ENCODE data around the gene CCDC192.

The CCDC192 gene, protein sequence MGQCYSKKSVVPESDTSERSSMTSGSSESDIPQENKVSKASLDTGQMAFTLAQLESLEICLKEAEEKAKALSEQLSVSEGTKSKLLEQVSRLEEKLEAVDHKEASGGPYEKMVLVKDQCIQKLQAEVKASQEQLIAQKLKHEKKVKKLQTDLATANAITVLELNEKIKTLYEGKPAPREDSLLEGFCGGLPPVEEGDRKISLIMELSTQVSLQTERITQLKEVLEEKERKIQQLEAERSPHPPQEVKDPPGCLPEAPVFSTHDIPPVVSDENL

DNA sequence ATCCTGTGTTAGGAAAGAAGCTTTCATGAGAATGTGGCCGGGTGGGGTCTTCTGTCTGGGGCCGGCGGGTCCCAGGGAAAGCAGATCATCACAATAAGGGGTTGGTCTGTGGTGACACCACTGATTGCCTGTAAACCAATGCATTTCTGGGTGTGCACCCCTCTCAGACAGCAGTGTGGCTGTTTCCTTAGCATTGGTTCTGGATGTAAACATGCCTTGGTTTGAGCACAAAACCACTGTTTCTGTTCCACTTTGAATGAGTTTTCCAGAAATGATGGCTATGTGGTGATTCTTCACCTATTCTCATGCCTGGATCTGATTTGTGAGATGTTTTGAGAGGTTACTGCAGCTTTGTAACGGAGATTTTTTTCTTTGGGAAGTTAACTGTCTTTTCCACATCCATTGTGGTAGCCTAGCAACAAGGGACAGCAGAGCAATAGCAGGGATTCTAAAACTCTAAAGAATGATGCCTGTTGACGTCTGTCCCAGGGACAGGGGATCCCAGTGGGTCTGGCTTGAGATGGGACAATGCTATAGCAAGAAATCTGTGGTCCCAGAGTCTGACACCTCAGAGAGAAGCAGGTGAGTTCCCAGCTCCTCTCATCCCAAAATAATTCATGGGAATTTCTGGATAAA, at the start of gene CCDC192:
Gene CCDC192, plus strand, starts transcription at position 466 of the 636 bp plus-strand sequence. Its CDS starts 55 bp downstream, at position 521.
- Histone ChIP-seq H3K4me1 (ENCODE audit: control insufficient read depth, insufficient read depth, low read length) (peaks cover 7% of the 10 kb centered on the region), H3K36me3 (ENCODE audit: control insufficient read depth in 2 of 2, insufficient read depth in 1 of 2, low read length in 2 of 2) (no peaks in the 10 kb centered on the region), H3K9me3 (ENCODE audit: control insufficient read depth, insufficient read depth, low read depth, low read length) (no peaks in the 10 kb centered on the region), H3K27ac (ENCODE audit: extremely low read depth, low read depth, low read length) (no peak within 1 kb of the TSS), H3K4me3 (ENCODE audit: low read depth, low read length) (no peak within 1 kb of the TSS)
- ChIA-PET CTCF (no interaction called here), POLR2A (no interaction called here)
- TF ChIP-seq ZNF433 (tag by site-specific recombination; IDR thresholded peaks at IDR 0.05; ENCODE audit: low read depth) (no peak), ZNF473 (tag by site-specific recombination; IDR thresholded peaks at IDR 0.05) (no peak)

DNA sequence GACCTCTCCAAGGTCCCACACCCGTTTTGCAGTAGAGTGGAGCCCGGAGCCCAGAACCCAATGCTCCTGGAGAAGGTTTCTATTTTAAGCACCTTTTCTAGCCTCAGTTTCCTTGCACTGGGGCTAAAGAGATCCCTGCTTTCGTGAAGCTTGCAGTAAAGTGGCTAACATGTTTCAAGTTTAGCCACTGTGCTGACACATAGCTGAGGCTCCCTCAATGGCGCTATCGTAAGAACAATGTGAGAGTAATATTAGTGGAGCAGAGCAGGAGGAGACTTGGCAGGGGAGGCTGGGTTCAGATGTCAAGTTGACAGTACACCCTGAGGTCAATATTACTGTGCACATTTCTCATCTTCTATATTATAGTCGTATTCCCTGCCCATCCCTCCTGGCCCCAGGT, 46.4 kb upstream of the CCDC192 start:
- ChIA-PET CTCF (interaction anchor here (1.1 to 1.2 kb wide), 2 partner anchors 67 to 93 kb away, joined by 4 read pairs; no protein-coding TSS in a partner anchor), POLR2A (no interaction called here)
- Histone ChIP-seq H3K4me1 (ENCODE audit: control insufficient read depth, insufficient read depth, low read length) (peaks cover 7% of the 10 kb centered on the region; the same call in 1 of the 2 replicates), H3K36me3 (ENCODE audit: control insufficient read depth in 2 of 2, insufficient read depth in 1 of 2, low read length in 2 of 2) (no peaks in the 10 kb centered on the region), H3K27ac (ENCODE audit: extremely low read depth, low read depth, low read length) (no peak overlapping the region), H3K9me3 (ENCODE audit: control insufficient read depth, insufficient read depth, low read depth, low read length) (no peaks in the 10 kb centered on the region), H3K4me3 (ENCODE audit: low read depth, low read length) (no peak overlapping the region)
- no peak for TF ChIP-seq GLIS1 (tag by site-specific recombination; IDR thresholded peaks at IDR 0.05)
- TF ChIP-seq, protein P1, sequence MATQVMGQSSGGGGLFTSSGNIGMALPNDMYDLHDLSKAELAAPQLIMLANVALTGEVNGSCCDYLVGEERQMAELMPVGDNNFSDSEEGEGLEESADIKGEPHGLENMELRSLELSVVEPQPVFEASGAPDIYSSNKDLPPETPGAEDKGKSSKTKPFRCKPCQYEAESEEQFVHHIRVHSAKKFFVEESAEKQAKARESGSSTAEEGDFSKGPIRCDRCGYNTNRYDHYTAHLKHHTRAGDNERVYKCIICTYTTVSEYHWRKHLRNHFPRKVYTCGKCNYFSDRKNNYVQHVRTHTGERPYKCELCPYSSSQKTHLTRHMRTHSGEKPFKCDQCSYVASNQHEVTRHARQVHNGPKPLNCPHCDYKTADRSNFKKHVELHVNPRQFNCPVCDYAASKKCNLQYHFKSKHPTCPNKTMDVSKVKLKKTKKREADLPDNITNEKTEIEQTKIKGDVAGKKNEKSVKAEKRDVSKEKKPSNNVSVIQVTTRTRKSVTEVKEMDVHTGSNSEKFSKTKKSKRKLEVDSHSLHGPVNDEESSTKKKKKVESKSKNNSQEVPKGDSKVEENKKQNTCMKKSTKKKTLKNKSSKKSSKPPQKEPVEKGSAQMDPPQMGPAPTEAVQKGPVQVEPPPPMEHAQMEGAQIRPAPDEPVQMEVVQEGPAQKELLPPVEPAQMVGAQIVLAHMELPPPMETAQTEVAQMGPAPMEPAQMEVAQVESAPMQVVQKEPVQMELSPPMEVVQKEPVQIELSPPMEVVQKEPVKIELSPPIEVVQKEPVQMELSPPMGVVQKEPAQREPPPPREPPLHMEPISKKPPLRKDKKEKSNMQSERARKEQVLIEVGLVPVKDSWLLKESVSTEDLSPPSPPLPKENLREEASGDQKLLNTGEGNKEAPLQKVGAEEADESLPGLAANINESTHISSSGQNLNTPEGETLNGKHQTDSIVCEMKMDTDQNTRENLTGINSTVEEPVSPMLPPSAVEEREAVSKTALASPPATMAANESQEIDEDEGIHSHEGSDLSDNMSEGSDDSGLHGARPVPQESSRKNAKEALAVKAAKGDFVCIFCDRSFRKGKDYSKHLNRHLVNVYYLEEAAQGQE (tag by site-specific recombination; IDR thresholded peaks at IDR 0.05), result 0 out of 2 replicates have a peak, but pooled peaks have one; percentile 27

DNA sequence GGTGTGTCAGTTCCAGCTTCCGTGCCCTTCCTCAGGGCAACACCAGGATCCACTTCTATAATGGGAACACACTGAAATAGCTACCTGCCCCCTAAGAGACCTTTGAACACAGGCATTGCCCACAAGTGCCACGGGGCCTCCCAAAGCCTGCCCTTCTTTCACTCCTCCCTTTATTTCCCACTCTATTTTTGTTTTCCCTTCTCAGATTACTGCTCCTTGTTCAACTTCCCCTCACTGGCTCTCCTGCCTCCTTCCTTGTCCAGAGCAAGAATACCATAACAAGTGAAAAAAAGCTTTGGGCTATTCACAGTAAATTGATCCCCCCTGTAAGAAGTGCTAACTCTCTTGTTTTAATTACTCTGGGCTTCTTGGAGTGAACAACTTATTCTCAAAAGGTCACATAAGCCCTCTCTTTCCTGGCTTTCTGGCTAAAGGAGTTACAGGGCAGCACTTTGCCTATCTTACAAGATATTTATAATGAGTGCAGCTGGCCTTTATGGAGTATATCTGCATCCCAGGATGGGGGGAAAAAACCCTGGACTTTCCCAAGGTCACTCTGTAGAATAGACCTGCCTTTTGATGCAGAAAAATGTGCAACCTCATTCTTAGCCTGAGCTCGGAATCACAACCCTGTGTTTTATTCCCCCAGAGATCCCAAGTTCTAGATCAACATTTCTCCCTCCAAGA, 43.0 kb upstream of the CCDC192 start:
- Histone ChIP-seq H3K36me3 (ENCODE audit: control insufficient read depth in 2 of 2, insufficient read depth in 1 of 2, low read length in 2 of 2) (no peaks in the 10 kb centered on the region), H3K27ac (ENCODE audit: extremely low read depth, low read depth, low read length) (no peak overlapping the region), H3K4me3 (ENCODE audit: low read depth, low read length) (no peak overlapping the region), H3K4me1 (ENCODE audit: control insufficient read depth, insufficient read depth, low read length) (peaks cover 7% of the 10 kb centered on the region; the same call in 1 of the 2 replicates), H3K9me3 (ENCODE audit: control insufficient read depth, insufficient read depth, low read depth, low read length) (no peaks in the 10 kb centered on the region)
- CTCF ChIA-PET, result no interaction called here
- POLR2A ChIA-PET, result no interaction called here
- TF ChIP-seq MZF1 (tag by site-specific recombination; IDR thresholded peaks at IDR 0.05; ENCODE audit: borderline replicate concordance) (peak; percentile 54; the same call in 1 of the 2 replicates), SALL2 (tag by site-specific recombination; IDR thresholded peaks at IDR 0.05; ENCODE audit: borderline replicate concordance) (no peak), ZNF555 (tag by site-specific recombination; conservative IDR thresholded peaks at IDR 0.05) (no peak), ZNF561 (tag by site-specific recombination; IDR thresholded peaks at IDR 0.05; ENCODE audit: borderline replicate concordance) (no peak), ZXDB (tag by site-specific recombination; IDR thresholded peaks at IDR 0.05) (peak; percentile 66), ZNF19 (tag by site-specific recombination; IDR thresholded peaks at IDR 0.05; ENCODE audit: low read depth) (no peak), ZNF341 (tag by site-specific recombination; IDR thresholded peaks at IDR 0.05; ENCODE audit: low read depth) (peak; percentile 61), ZNF677 (tag by site-specific recombination; IDR thresholded peaks at IDR 0.05) (no peak), ZNF747 (tag by site-specific recombination; IDR thresholded peaks at IDR 0.05) (no peak), ZNF416 (tag by site-specific recombination; IDR thresholded peaks at IDR 0.05) (no peak), ZNF211 (tag by site-specific recombination; IDR thresholded peaks at IDR 0.05; ENCODE audit: low read depth) (no peak), ZNF114 (tag by site-specific recombination; IDR thresholded peaks at IDR 0.05) (no peak), HOXD13 (CRISPR knock-in tag; IDR thresholded peaks at IDR 0.05; ENCODE audit: borderline replicate concordance) (no peak)
- TF ChIP-seq, protein P2, sequence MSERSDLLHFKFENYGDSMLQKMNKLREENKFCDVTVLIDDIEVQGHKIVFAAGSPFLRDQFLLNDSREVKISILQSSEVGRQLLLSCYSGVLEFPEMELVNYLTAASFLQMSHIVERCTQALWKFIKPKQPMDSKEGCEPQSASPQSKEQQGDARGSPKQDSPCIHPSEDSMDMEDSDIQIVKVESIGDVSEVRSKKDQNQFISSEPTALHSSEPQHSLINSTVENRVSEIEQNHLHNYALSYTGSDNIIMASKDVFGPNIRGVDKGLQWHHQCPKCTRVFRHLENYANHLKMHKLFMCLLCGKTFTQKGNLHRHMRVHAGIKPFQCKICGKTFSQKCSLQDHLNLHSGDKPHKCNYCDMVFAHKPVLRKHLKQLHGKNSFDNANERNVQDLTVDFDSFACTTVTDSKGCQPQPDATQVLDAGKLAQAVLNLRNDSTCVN (tag by site-specific recombination; optimal IDR thresholded peaks at IDR 0.05), result no peak
- TF ChIP-seq, protein P3, sequence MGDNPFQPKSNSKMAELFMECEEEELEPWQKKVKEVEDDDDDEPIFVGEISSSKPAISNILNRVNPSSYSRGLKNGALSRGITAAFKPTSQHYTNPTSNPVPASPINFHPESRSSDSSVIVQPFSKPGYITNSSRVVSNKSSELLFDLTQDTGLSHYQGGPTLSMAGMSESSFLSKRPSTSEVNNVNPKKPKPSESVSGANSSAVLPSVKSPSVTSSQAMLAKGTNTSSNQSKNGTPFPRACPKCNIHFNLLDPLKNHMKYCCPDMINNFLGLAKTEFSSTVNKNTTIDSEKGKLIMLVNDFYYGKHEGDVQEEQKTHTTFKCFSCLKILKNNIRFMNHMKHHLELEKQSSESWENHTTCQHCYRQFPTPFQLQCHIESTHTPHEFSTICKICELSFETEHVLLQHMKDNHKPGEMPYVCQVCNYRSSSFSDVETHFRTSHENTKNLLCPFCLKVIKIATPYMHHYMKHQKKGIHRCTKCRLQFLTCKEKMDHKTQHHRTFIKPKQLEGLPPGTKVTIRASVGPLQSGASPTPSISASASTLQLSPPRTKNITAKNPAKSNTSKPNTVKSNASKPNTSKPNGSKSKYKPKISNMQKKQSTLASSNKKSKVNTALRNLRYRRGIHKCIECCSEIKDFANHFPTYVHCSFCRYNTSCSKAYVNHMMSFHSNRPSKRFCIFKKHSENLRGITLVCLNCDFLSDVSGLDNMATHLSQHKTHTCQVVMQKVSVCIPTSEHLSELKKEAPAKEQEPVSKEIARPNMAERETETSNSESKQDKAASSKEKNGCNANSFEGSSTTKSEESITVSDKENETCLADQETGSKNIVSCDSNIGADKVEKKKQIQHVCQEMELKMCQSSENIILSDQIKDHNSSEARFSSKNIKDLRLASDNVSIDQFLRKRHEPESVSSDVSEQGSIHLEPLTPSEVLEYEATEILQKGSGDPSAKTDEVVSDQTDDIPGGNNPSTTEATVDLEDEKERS (tag by site-specific recombination; IDR thresholded peaks at IDR 0.05), result no peak
- TF ChIP-seq, protein P4, sequence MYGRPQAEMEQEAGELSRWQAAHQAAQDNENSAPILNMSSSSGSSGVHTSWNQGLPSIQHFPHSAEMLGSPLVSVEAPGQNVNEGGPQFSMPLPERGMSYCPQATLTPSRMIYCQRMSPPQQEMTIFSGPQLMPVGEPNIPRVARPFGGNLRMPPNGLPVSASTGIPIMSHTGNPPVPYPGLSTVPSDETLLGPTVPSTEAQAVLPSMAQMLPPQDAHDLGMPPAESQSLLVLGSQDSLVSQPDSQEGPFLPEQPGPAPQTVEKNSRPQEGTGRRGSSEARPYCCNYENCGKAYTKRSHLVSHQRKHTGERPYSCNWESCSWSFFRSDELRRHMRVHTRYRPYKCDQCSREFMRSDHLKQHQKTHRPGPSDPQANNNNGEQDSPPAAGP (tag by site-specific recombination; IDR thresholded peaks at IDR 0.05), result no peak
